Prostate gland (tissue), 2 donors: ENCODE measurements around the gene ADD2.

ENCODE experiments used
- POLR2A ChIP-seq: fragments of 450-650 bp; IDR thresholded peaks from one replicate; pipeline ENCODE4 v1.6.1; 2016; ENCODE audit warnings: antibody characterized with exemption, mild to moderate bottlenecking
- TF ChIP-seq, protein P1 (sequence below), 4 experiments: fragments of 200-600 bp in 2 of 4; fragments of 450-650 bp in 2 of 4; sonication (generic) in 2 of 4; IDR thresholded peaks; 1 replicate in 3 of 4; 2 replicates in 1 of 4; pipeline ENCODE4 v1.5.1; 2016 to 2019; ENCODE audit warnings: antibody characterized with exemption in 4 of 4, mild to moderate bottlenecking in 2 of 4, moderate library complexity in 2 of 4

DNA sequence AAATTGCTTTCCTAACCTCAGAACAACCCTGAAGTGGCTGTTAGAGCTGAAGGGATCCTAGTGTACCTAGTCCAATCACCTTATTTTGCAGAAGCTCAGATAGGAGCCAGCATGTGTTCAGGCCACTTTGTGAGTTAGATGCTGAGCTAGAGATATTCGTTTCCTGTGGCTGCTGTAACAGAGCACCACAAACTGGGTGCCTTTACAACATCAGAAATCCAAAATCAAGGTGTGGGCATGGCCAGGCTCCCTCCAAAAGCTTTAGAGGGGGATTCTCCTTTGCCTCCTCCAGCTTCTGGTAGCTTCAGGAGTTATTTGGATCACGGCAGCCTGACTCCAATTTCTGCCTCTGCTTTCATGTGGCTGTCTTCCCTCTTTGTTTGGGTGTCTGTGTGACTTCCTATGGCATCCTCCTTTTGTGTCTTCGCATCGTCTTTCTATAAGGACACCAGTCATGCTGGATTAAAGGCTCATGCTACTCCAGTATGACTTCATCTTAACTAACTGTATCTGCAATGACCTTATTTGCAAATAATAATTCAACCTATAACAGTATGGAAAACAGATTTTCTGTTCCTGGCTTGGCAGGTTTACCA is 128.1 kb downstream of the ADD2 start:
- TF ChIP-seq, protein P1, sequence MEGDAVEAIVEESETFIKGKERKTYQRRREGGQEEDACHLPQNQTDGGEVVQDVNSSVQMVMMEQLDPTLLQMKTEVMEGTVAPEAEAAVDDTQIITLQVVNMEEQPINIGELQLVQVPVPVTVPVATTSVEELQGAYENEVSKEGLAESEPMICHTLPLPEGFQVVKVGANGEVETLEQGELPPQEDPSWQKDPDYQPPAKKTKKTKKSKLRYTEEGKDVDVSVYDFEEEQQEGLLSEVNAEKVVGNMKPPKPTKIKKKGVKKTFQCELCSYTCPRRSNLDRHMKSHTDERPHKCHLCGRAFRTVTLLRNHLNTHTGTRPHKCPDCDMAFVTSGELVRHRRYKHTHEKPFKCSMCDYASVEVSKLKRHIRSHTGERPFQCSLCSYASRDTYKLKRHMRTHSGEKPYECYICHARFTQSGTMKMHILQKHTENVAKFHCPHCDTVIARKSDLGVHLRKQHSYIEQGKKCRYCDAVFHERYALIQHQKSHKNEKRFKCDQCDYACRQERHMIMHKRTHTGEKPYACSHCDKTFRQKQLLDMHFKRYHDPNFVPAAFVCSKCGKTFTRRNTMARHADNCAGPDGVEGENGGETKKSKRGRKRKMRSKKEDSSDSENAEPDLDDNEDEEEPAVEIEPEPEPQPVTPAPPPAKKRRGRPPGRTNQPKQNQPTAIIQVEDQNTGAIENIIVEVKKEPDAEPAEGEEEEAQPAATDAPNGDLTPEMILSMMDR (IDR thresholded peaks at IDR 0.05) = no peak
- TF ChIP-seq POLR2A = no peak
